K562 (cell line): ENCODE data around the gene SDSL. TPM values are rescaled to one million over a fixed set of nuclear protein-coding genes. Genes with fewer than 3 reads are reported as not detected.

Experiments used
- ATAC-seq: fragments of 200-7000 bp; cut with Tn5 transposase; 3 replicates; pipeline ENCODE4 v1.9.1; 2020; ENCODE audit warnings: moderate library complexity
- BruUV-seq: library from RNA; stranded (reverse); fragments of 400-500 nt; replicated peaks from 2 replicates; lab custom pipeline; 2021; lab: Mats Ljungman, UMichigan
- CTCF ChIA-PET: fragments of 300-600 bp; formaldehyde crosslinking; extraction: SDS; loops from one replicate; lab custom pipeline; 2021; ENCODE audit warnings: low intra/inter-chr PET ratio; lab: Yijun Ruan, JAX
- POLR2A ChIA-PET: fragments of 300-600, 350-650 bp; sonication (Branson Sonifier 250); formaldehyde crosslinking; extraction: SDS; loops from one replicate; lab custom pipeline; 2021; ENCODE audit warnings: antibody characterized with exemption, inconsistent platforms; lab: Yijun Ruan, JAX
- DNase-seq, 4 experiments: peaks; one replicate each; pipeline versions ENCODE4 v3.0.0 to v3.0.0-alpha.2; 2011 to 2018; ENCODE audit warnings: low spot score in 3 of 4, mixed read lengths in 3 of 4; ENCODE audit errors: extremely low read depth in 1 of 4
- FAIRE-seq: peaks from 2 replicates; lab custom pipeline; 2011; peaks lifted over from hg19 to GRCh38; lab: Jason Lieb, UNC
- H2AFZ ChIP-seq: 2 replicates; pipeline ENCODE4 v1.6.0; 2011; ENCODE audit warnings: low read depth, low read length, control low read depth, inconsistent platforms
- H3K27ac ChIP-seq: fragments of 200-600 bp; 3 replicates; pipeline ENCODE4 v1.8.0; 2011; ENCODE audit warnings: low read depth, mild to moderate bottlenecking, control low read depth, inconsistent platforms, low read length, moderate library complexity, mixed read lengths; ENCODE audit errors: extremely low read depth
- H3K27me3 ChIP-seq, 2 experiments: fragments of 300-600 bp in 1 of 2; 2 replicates in 1 of 2; 3 replicates in 1 of 2; pipeline versions ENCODE4 v1.6.0 to v1.8.0; 2011; ENCODE audit warnings: inconsistent platforms in 2 of 2, low read length in 2 of 2, mild to moderate bottlenecking in 1 of 2, mixed read lengths in 1 of 2, moderate library complexity in 1 of 2; ENCODE audit not compliant: control insufficient read depth in 2 of 2, insufficient read depth in 2 of 2
- H3K36me3 ChIP-seq: fragments of 300-600 bp; 3 replicates; pipeline ENCODE4 v1.8.0; 2011; ENCODE audit warnings: mild to moderate bottlenecking, low read length, inconsistent platforms; ENCODE audit not compliant: control insufficient read depth, insufficient read depth
- H3K4me1 ChIP-seq, 2 experiments: fragments of 200-600 bp in 1 of 2; replicated peaks in 1 of 2; 2 replicates in 1 of 2; 3 replicates in 1 of 2; pipeline versions ENCODE4 v1.5.1 to v1.8.0; 2011; ENCODE audit warnings: inconsistent platforms in 2 of 2, low read length in 2 of 2, mild to moderate bottlenecking in 1 of 2, mixed read lengths in 1 of 2, moderate library complexity in 1 of 2; ENCODE audit not compliant: control insufficient read depth in 2 of 2, insufficient read depth in 2 of 2
- H3K4me2 ChIP-seq: 2 replicates; pipeline ENCODE4 v1.6.1; 2011; ENCODE audit warnings: low read length, control low read depth, inconsistent platforms, mixed read lengths; ENCODE audit not compliant: insufficient read depth
- H3K4me3 ChIP-seq: fragments of 200-600 bp; sonication (generic), shearing (Covaris generic); 2 replicates; pipeline ENCODE4 v1.5.1; 2016; ENCODE audit warnings: control low read depth, inconsistent platforms
- H3K79me2 ChIP-seq: fragments of 200-600 bp; 3 replicates; pipeline ENCODE4 v1.8.0; 2011; ENCODE audit warnings: low read length, inconsistent platforms; ENCODE audit not compliant: control insufficient read depth, insufficient read depth
- H3K9ac ChIP-seq, 2 experiments: 2 replicates each; pipeline versions ENCODE4 v1.6.0 to v1.6.1; 2011; ENCODE audit warnings: low read depth in 2 of 2, low read length in 2 of 2, control low read depth in 1 of 2, inconsistent platforms in 1 of 2, mild to moderate bottlenecking in 1 of 2, mixed read lengths in 1 of 2; ENCODE audit not compliant: insufficient read depth in 1 of 2
- H3K9me1 ChIP-seq: one replicate; pipeline ENCODE4 v1.6.0; 2011; ENCODE audit warnings: inconsistent platforms, mild to moderate bottlenecking, low read length, moderate library complexity; ENCODE audit not compliant: control insufficient read depth, insufficient read depth
- H3K9me3 ChIP-seq: replicated peaks from 2 replicates; pipeline ENCODE4 v1.5.1; 2011; ENCODE audit warnings: low read depth, low read length, inconsistent platforms; ENCODE audit not compliant: control insufficient read depth, insufficient read depth
- H4K20me1 ChIP-seq: replicated peaks from 2 replicates; pipeline ENCODE4 v1.6.1; 2011; ENCODE audit warnings: low read length, inconsistent platforms, mixed read lengths; ENCODE audit not compliant: control insufficient read depth, insufficient read depth
- BCOR ChIP-seq: fragments of 450-650 bp; IDR thresholded peaks from 2 replicates; pipeline ENCODE4 v1.6.1; 2016
- BDP1 ChIP-seq: IDR thresholded peaks from 3 replicates; pipeline ENCODE4 v1.6.1; 2011; ENCODE audit not compliant: insufficient read length, insufficient read depth
- CSDE1 ChIP-seq, 2 experiments: fragments of 450-650 bp; IDR thresholded peaks; 2 replicates each; pipeline ENCODE4 v1.6.1; 2016; ENCODE audit warnings: mild to moderate bottlenecking in 1 of 2
- FOSL1 ChIP-seq: fragments of 200-800 bp; sonication (Bioruptor generic); conservative IDR thresholded peaks from 2 replicates; pipeline ENCODE4 v1.6.1; 2016; ENCODE audit warnings: missing genetic modification characterization, missing compliant biosample characterization
- HNRNPLL ChIP-seq: fragments of 200-400 bp; formaldehyde crosslinking; IDR thresholded peaks from 2 replicates; pipeline ENCODE4 v1.6.1; 2017; ENCODE audit warnings: low read length, low read depth, mild to moderate bottlenecking; ENCODE audit not compliant: poor library complexity, severe bottlenecking
- ILF3 ChIP-seq: fragments of 450-650 bp; IDR thresholded peaks from 2 replicates; pipeline ENCODE4 v1.6.1; 2018; ENCODE audit warnings: antibody characterized with exemption, mild to moderate bottlenecking, moderate library complexity, borderline replicate concordance
- KDM4B ChIP-seq, 2 experiments: fragments of 450-650 bp in 1 of 2; sonication (generic) in 1 of 2; IDR thresholded peaks; 2 replicates each; pipeline ENCODE4 v1.6.1; 2016 to 2017; ENCODE audit warnings: borderline replicate concordance in 2 of 2, antibody characterized with exemption in 1 of 2, low read depth in 1 of 2, mild to moderate bottlenecking in 1 of 2
- POLR2AphosphoS5 ChIP-seq: IDR thresholded peaks from 2 replicates; pipeline ENCODE4 v1.6.1; 2011; ENCODE audit warnings: mild to moderate bottlenecking, low read depth, low read length, moderate library complexity; ENCODE audit not compliant: control insufficient read depth, insufficient read depth
- SMAD1 ChIP-seq: fragments of 150-350 bp; IDR thresholded peaks from 2 replicates; pipeline ENCODE4 v1.6.1; 2014; ENCODE audit warnings: low read length, low read depth; ENCODE audit not compliant: partially characterized antibody
- ZNF764 ChIP-seq: fragments of 250-450 bp; sonication (Bioruptor Pico); IDR thresholded peaks from 2 replicates; pipeline ENCODE4 v1.4.0; 2020; ENCODE audit warnings: low read depth, mild to moderate bottlenecking, moderate library complexity
- ZSCAN29 ChIP-seq: fragments of 450-650 bp; IDR thresholded peaks from 2 replicates; pipeline ENCODE4 v1.6.1; 2017
- ZZZ3 ChIP-seq: fragments of 450-650 bp; IDR thresholded peaks from 2 replicates; pipeline ENCODE4 v1.6.1; 2016; ENCODE audit warnings: antibody characterized with exemption, mild to moderate bottlenecking, moderate library complexity
- WGBS: fragments of 100-300 bp; shearing (Covaris generic); methylation state at CpG from one replicate; pipeline ENCODE4 v1.1.6; 2016; ENCODE audit warnings: low coverage, mixed read lengths; ENCODE audit not compliant: insufficient coverage; ENCODE audit errors: missing lambda C conversion rate; 5-methylcytosine and 5-hydroxymethylcytosine counted together
- in situ Hi-C: fragments of 300-500 bp; cut with MboI; formaldehyde crosslinking; loops from 4 replicates; pipeline ENCODE4 v1.15.0; 2018; ENCODE audit warnings: inconsistent platforms, mixed read lengths
- intact Hi-C: fragments of 100-400 bp; cut with micrococcal nuclease; formaldehyde crosslinking; loops from 2 replicates; pipeline ENCODE4 v1.14.2; 2022
- polyA plus RNA-seq, 8 experiments: library from polyadenylated mRNA; depleted of rRNA in 4 of 8; stranded (reverse) in 5 of 8; unstranded in 3 of 8; fragments of >200 nt; fragmentation: Nextera tagmentation in 2 of 8; fragmentation: Illumina TruSeq in 1 of 8; extraction: Ambion mirVana in 2 of 8; extraction: Trizol in 1 of 8; gene quantifications; 2 replicates each; pipeline versions ENCODE4 v1.2.1 to v1.2.3, GENCODE V29; 2011 to 2014; ENCODE audit warnings: inconsistent platforms in 1 of 8, missing spikeins in 1 of 8
- total RNA-seq, 7 experiments: library from RNA; depleted of rRNA in 6 of 7; stranded (reverse); fragments of >200 nt in 6 of 7; fragmentation: Illumina TruSeq in 2 of 7; extraction: Trizol in 2 of 7; gene quantifications; 2 replicates each; pipeline versions ENCODE4 v1.2.1 to v1.2.3, GENCODE V29; 2011 to 2021; ENCODE audit warnings: low replicate concordance in 1 of 7
- TF ChIP-seq, protein P1 (sequence below), 2 experiments: fragments of 150-350 bp in 1 of 2; IDR thresholded peaks; 2 replicates each; pipeline ENCODE4 v1.6.1; 2012 to 2016; ENCODE audit warnings: low read depth in 2 of 2, low read length in 2 of 2, mild to moderate bottlenecking in 1 of 2, moderate library complexity in 1 of 2
- TF ChIP-seq, protein P2 (sequence below): fragments of 150-350 bp; IDR thresholded peaks from 2 replicates; pipeline ENCODE4 v1.6.1; 2014; ENCODE audit warnings: low read depth, mild to moderate bottlenecking, low read length, borderline replicate concordance
- TF ChIP-seq, protein P3 (sequence below): fragments of 450-650 bp; IDR thresholded peaks from 2 replicates; pipeline ENCODE4 v1.6.1; 2017; ENCODE audit warnings: mild to moderate bottlenecking, moderate library complexity

SDSL gene
- total and polyA plus RNA-seq, 9 of the 15 experiments (the other 6 are each of a cell fraction or from before 2014, with no cell fraction given): 0.31 to 11.0 (median 7.4) TPM

DNA sequence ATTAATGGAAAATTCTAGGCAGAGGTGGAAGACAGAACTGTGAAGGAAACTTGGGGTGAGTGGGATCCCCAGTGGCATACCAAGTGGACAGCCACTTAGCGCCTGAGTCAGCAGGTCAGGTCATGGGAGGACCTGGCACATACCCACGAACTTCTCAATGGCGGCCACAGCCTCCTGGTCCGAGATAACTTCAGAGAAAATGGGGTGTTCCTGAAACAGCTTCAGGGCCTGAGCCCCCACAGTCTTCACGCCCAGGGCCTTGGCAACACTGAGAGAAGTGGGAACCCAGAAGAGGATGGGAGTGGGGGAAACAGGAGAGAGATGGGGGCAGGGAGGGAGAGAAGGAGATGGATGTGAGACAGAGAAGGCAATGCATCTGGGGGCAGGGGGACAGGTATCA is 28.4 kb upstream of the SDSL start:
- ChIA-PET POLR2A (no interaction called here), CTCF (no interaction called here)
- Histone ChIP-seq H3K27me3 (0 out of 5 replicates have a peak, but pooled peaks cover 0 to 4% of the 10 kb centered on the region in 2 experiments), H3K9me3 (no peaks in the 10 kb centered on the region), H3K4me3 (no peak overlapping the region), H3K9me1 (no peaks in the 10 kb centered on the region), H3K36me3 (peaks cover 12% of the 10 kb centered on the region; the same call in 1 of the 3 replicates), H3K27ac (no peak overlapping the region), H4K20me1 (no peaks in the 10 kb centered on the region), H2AFZ (0 out of 2 replicates have a peak overlapping the region, but pooled peaks have one; percentile 2), H3K4me1 (peaks cover 0 to 15% of the 10 kb centered on the region in 2 experiments; a peak in 2 of 5 replicates), H3K9ac (peak overlapping the region in 1 of 2 experiments; percentile 33; a peak in 1 of 4 replicates), H3K4me2 (no peak overlapping the region), H3K79me2 (no peaks in the 10 kb centered on the region)
- DNase-seq (no peak), ATAC-seq (no peak), FAIRE-seq (no peak)
- BruUV-seq: no TSS peak
- WGBS: 38% methylated on average over 5 of the region's 5 CpGs
- intact Hi-C loops (no loop called here), in situ Hi-C loops (no loop called here)
- TF ChIP-seq BCOR (no peak), ZSCAN29 (no peak), CSDE1 (IDR thresholded peaks at IDR 0.05) (no peak), ZZZ3 (no peak), ILF3 (no peak), KDM4B (IDR thresholded peaks at IDR 0.05; ENCODE audit: borderline replicate concordance in 2 of 2, low read depth in 1 of 2) (no peak), FOSL1 (no peak), ZNF764 (CRISPR knock-in tag) (no peak), HNRNPLL (no peak), POLR2AphosphoS5 (no peak), SMAD1 (no peak), BDP1 (no peak)
- TF ChIP-seq, protein P1, sequence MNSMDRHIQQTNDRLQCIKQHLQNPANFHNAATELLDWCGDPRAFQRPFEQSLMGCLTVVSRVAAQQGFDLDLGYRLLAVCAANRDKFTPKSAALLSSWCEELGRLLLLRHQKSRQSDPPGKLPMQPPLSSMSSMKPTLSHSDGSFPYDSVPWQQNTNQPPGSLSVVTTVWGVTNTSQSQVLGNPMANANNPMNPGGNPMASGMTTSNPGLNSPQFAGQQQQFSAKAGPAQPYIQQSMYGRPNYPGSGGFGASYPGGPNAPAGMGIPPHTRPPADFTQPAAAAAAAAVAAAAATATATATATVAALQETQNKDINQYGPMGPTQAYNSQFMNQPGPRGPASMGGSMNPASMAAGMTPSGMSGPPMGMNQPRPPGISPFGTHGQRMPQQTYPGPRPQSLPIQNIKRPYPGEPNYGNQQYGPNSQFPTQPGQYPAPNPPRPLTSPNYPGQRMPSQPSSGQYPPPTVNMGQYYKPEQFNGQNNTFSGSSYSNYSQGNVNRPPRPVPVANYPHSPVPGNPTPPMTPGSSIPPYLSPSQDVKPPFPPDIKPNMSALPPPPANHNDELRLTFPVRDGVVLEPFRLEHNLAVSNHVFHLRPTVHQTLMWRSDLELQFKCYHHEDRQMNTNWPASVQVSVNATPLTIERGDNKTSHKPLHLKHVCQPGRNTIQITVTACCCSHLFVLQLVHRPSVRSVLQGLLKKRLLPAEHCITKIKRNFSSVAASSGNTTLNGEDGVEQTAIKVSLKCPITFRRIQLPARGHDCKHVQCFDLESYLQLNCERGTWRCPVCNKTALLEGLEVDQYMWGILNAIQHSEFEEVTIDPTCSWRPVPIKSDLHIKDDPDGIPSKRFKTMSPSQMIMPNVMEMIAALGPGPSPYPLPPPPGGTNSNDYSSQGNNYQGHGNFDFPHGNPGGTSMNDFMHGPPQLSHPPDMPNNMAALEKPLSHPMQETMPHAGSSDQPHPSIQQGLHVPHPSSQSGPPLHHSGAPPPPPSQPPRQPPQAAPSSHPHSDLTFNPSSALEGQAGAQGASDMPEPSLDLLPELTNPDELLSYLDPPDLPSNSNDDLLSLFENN (IDR thresholded peaks at IDR 0.05; ENCODE audit: low read depth in 2 of 2, low read length in 2 of 2): no peak
- TF ChIP-seq, protein P2, sequence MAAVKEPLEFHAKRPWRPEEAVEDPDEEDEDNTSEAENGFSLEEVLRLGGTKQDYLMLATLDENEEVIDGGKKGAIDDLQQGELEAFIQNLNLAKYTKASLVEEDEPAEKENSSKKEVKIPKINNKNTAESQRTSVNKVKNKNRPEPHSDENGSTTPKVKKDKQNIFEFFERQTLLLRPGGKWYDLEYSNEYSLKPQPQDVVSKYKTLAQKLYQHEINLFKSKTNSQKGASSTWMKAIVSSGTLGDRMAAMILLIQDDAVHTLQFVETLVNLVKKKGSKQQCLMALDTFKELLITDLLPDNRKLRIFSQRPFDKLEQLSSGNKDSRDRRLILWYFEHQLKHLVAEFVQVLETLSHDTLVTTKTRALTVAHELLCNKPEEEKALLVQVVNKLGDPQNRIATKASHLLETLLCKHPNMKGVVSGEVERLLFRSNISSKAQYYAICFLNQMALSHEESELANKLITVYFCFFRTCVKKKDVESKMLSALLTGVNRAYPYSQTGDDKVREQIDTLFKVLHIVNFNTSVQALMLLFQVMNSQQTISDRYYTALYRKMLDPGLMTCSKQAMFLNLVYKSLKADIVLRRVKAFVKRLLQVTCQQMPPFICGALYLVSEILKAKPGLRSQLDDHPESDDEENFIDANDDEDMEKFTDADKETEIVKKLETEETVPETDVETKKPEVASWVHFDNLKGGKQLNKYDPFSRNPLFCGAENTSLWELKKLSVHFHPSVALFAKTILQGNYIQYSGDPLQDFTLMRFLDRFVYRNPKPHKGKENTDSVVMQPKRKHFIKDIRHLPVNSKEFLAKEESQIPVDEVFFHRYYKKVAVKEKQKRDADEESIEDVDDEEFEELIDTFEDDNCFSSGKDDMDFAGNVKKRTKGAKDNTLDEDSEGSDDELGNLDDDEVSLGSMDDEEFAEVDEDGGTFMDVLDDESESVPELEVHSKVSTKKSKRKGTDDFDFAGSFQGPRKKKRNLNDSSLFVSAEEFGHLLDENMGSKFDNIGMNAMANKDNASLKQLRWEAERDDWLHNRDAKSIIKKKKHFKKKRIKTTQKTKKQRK: no peak
- TF ChIP-seq, protein P3, sequence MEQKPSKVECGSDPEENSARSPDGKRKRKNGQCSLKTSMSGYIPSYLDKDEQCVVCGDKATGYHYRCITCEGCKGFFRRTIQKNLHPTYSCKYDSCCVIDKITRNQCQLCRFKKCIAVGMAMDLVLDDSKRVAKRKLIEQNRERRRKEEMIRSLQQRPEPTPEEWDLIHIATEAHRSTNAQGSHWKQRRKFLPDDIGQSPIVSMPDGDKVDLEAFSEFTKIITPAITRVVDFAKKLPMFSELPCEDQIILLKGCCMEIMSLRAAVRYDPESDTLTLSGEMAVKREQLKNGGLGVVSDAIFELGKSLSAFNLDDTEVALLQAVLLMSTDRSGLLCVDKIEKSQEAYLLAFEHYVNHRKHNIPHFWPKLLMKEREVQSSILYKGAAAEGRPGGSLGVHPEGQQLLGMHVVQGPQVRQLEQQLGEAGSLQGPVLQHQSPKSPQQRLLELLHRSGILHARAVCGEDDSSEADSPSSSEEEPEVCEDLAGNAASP: no peak
